GM21381 (cell line): Measurements from ENCODE around the gene C1orf35.
"Not testable (repeated sequence)": the region's sequence is repeated elsewhere in the genome, so short reads cannot be mapped to it uniquely, and the experiment has no call there.

Experiments
- ATAC-seq: cut with Tn5 transposase; IDR thresholded peaks from one replicate; pipeline ENCODE4 v1.9.1; 2021; ENCODE audit warnings: mild to moderate bottlenecking, moderate library complexity; ENCODE audit not compliant: unreplicated experiment

C1orf35 gene

GRCh38 chr1:228142701-228143136, 39.6 kb upstream of the C1orf35 start:
- ATAC-seq, result no peak

GRCh38 chr1:228142155-228142691, 39.1 kb upstream of the C1orf35 start:
- no peak for ATAC-seq

GRCh38 chr1:228141226-228142044, 38.3 kb upstream of the C1orf35 start:
- no peak for ATAC-seq

GRCh38 chr1:228140724-228141225, 37.6 kb upstream of the C1orf35 start:
- no peak for ATAC-seq

GRCh38 chr1:228139931-228140723, 37.0 kb upstream of the C1orf35 start, which contains the start of gene GUK1:
GUK1 (plus strand) TSS chr1:228140279; CDS start chr1:228140303, 24 bp downstream.
- peak; percentile 92 for ATAC-seq

GRCh38 chr1:228139406-228139930, 36.3 kb upstream of the C1orf35 start:
- no peak for ATAC-seq

GRCh38 chr1:228136901-228137300, 33.8 kb upstream of the C1orf35 start:
- ATAC-seq, result no peak

GRCh38 chr1:228134591-228134990, 31.5 kb upstream of the C1orf35 start:
- ATAC-seq, result no peak

- ATAC-seq, result no peak
Observed at GRCh38 chr1:228131766-228132165, 28.6 kb upstream of the C1orf35 start.

GRCh38 chr1:228125185-228125584, 22.1 kb upstream of the C1orf35 start:
- no peak for ATAC-seq

GRCh38 chr1:228123505-228123904, 20.4 kb upstream of the C1orf35 start:
- no peak for ATAC-seq

GRCh38 chr1:228122921-228123441, 19.9 kb upstream of the C1orf35 start:
- no peak for ATAC-seq

GRCh38 chr1:228120857-228121489, 17.8 kb upstream of the C1orf35 start:
- no peak for ATAC-seq

GRCh38 chr1:228120351-228120750, 17.2 kb upstream of the C1orf35 start:
- no peak for ATAC-seq

- no peak for ATAC-seq
Observed at GRCh38 chr1:228118040-228118439, 14.9 kb upstream of the C1orf35 start.

- no peak for ATAC-seq
Observed at GRCh38 chr1:228117335-228117734, 14.2 kb upstream of the C1orf35 start.

GRCh38 chr1:228114827-228115226, 11.7 kb upstream of the C1orf35 start:
- no peak for ATAC-seq

- no peak for ATAC-seq
Observed at GRCh38 chr1:228112617-228113016, 9.5 kb upstream of the C1orf35 start.

GRCh38 chr1:228112167-228112566, 9.0 kb upstream of the C1orf35 start:
- no peak for ATAC-seq

GRCh38 chr1:228111315-228111714, 8.2 kb upstream of the C1orf35 start:
- not testable (repeated sequence) for ATAC-seq
